ENCODE results near the gene NSF. TPM values are rescaled to one million over a fixed set of nuclear protein-coding genes. Genes with fewer than 3 reads are reported as not detected.

The NSF gene
- total RNA-seq, 1 donor from 2014 or later: 43.0 TPM

GRCh38 chr17:46783031-46783593, 192.6 kb downstream of the NSF start:
- H3K79me2 ChIP-seq (ENCODE audit: low read depth): no peaks in the 10 kb centered on the region
- no peaks in the 10 kb centered on the region for H3F3A ChIP-seq (ENCODE audit: low read depth)
- H3K9ac ChIP-seq: no peak overlapping the region
- no peak for DNase-seq (ENCODE audit: low spot score)
- TF ChIP-seq CTCF (IDR thresholded peaks at IDR 0.05) (no peak), EZH2phosphoT487 (IDR thresholded peaks at IDR 0.05) (no peak), EZH2 (IDR thresholded peaks at IDR 0.05) (no peak)
- peak overlapping the region; percentile 57 for H3K27ac Mint-ChIP-seq
- H3K9me3 Mint-ChIP-seq: no peaks in the 10 kb centered on the region
- peaks cover 17% of the 10 kb centered on the region for H3K27me3 Mint-ChIP-seq (ENCODE audit: insufficient read depth, low read depth)
- no peak overlapping the region for H2AFZ ChIP-seq (replicated peaks)
- H3K27ac ChIP-seq: no peak overlapping the region
- H3K4me1 ChIP-seq: peaks cover 13% of the 10 kb centered on the region
- peaks cover 70% of the 10 kb centered on the region for H3K4me1 Mint-ChIP-seq
- H3K4me3 Mint-ChIP-seq: no peak overlapping the region
- H3K4me3 ChIP-seq: no peak overlapping the region
- no peaks in the 10 kb centered on the region for H3K36me3 ChIP-seq
- H3K4me2 ChIP-seq: no peak overlapping the region
- peaks cover 20% of the 10 kb centered on the region for H3K27me3 ChIP-seq
- no peaks in the 10 kb centered on the region for H4K20me1 ChIP-seq (ENCODE audit: low read depth)
- H3K9me3 ChIP-seq (ENCODE audit: low read depth): no peaks in the 10 kb centered on the region
- H3K36me3 Mint-ChIP-seq: peaks cover 22% of the 10 kb centered on the region

- Histone ChIP-seq H2AFZ (replicated peaks) (no peak overlapping the region), H3F3A (ENCODE audit: low read depth) (peaks cover 5% of the 10 kb centered on the region), H3K79me2 (ENCODE audit: low read depth) (no peaks in the 10 kb centered on the region), H3K4me1 (peaks cover 19% of the 10 kb centered on the region), H3K27ac (no peak overlapping the region), H3K9me3 (ENCODE audit: low read depth) (no peaks in the 10 kb centered on the region), H3K27me3 (peaks cover 30% of the 10 kb centered on the region), H3K4me2 (no peak overlapping the region), H3K9ac (no peak overlapping the region), H4K20me1 (ENCODE audit: low read depth) (no peaks in the 10 kb centered on the region), H3K36me3 (no peaks in the 10 kb centered on the region), H3K4me3 (no peak overlapping the region)
- DNase-seq (ENCODE audit: low spot score): peak; percentile 80
- no peak overlapping the region for H3K4me3 Mint-ChIP-seq
- peaks cover 24% of the 10 kb centered on the region for H3K27me3 Mint-ChIP-seq (ENCODE audit: insufficient read depth, low read depth)
- peaks cover 38% of the 10 kb centered on the region for H3K36me3 Mint-ChIP-seq
- peaks cover 5% of the 10 kb centered on the region for H3K9me3 Mint-ChIP-seq
- H3K4me1 Mint-ChIP-seq: peaks cover 67% of the 10 kb centered on the region
- TF ChIP-seq CTCF (IDR thresholded peaks at IDR 0.05): no peak
- TF ChIP-seq EZH2 (IDR thresholded peaks at IDR 0.05): no peak
- TF ChIP-seq EZH2phosphoT487 (IDR thresholded peaks at IDR 0.05): no peak
- no peak overlapping the region for H3K27ac Mint-ChIP-seq
Measured at GRCh38 chr17:46785696-46786095, 195.2 kb downstream of the NSF start.

GRCh38 chr17:46787478-46787877, 197.0 kb downstream of the NSF start:
- H3K27ac Mint-ChIP-seq: no peak overlapping the region
- H3K4me3 Mint-ChIP-seq: no peak overlapping the region
- H2AFZ ChIP-seq (replicated peaks): no peak overlapping the region
- H4K20me1 ChIP-seq (ENCODE audit: low read depth): no peaks in the 10 kb centered on the region
- H3K27ac ChIP-seq: no peak overlapping the region
- H3K36me3 Mint-ChIP-seq: peaks cover 44% of the 10 kb centered on the region
- no peaks in the 10 kb centered on the region for H3K9me3 ChIP-seq (ENCODE audit: low read depth)
- DNase-seq (ENCODE audit: low spot score): no peak
- H3K79me2 ChIP-seq (ENCODE audit: low read depth): no peaks in the 10 kb centered on the region
- H3K9ac ChIP-seq: no peak overlapping the region
- H3K4me2 ChIP-seq: no peak overlapping the region
- H3K9me3 Mint-ChIP-seq: peaks cover 5% of the 10 kb centered on the region
- H3K4me1 Mint-ChIP-seq: peaks cover 70% of the 10 kb centered on the region
- peaks cover 21% of the 10 kb centered on the region for H3K27me3 Mint-ChIP-seq (ENCODE audit: insufficient read depth, low read depth)
- H3K36me3 ChIP-seq: no peaks in the 10 kb centered on the region
- no peak overlapping the region for H3K4me3 ChIP-seq
- H3F3A ChIP-seq (ENCODE audit: low read depth): peaks cover 5% of the 10 kb centered on the region
- H3K4me1 ChIP-seq: peaks cover 19% of the 10 kb centered on the region
- TF ChIP-seq EZH2phosphoT487 (IDR thresholded peaks at IDR 0.05): no peak
- TF ChIP-seq EZH2 (IDR thresholded peaks at IDR 0.05): no peak
- TF ChIP-seq CTCF (IDR thresholded peaks at IDR 0.05): no peak
- peaks cover 46% of the 10 kb centered on the region for H3K27me3 ChIP-seq

Measured in neural progenitor cell (in vitro differentiated cells).